GM21786 (cell line): Measurements from ENCODE around the gene FNDC11.
"Not testable (repeated sequence)": the region's sequence is repeated elsewhere in the genome, so short reads cannot be mapped to it uniquely, and the experiment has no call there.

Experiments used
- ATAC-seq: cut with Tn5 transposase; IDR thresholded peaks from one replicate; pipeline ENCODE4 v1.9.1; 2021; ENCODE audit not compliant: unreplicated experiment

FNDC11 gene

DNA sequence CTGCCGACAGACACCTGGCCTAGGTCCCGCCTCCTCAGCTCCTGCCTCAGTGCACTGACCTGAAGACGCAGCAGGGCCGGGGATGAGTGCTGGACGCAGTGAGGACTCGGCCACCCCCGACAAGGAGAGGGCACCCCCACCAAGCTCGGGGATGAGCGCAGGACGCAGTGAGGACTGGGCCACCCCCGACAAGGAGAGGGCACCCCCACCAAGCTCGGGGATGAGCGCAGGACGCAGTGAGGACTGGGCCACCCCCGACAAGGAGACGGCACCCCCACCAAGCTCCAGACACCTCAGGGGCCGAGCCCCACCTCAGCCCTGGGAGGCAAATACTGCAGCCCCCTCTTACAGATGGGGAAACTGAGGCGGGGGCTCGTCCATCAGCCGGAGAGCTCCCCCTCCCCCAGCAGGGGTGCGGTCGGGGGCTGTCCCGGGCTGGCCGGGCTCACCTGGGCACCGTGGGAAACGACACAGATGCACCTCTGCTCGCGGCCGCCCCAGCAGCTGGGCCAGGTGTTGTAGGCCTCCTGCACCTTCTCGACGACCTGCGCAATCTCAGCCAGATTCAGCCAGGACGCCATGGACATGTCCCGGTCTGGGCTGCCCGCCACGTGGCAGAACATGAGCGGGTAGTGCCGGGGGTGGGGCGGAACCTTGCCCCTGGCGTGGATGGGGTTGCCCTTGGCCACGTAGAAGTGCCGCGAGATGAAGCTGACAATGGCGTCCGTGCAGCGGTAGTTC lies 12.6 kb downstream of the FNDC11 start:
- ATAC-seq, result no peak

DNA sequence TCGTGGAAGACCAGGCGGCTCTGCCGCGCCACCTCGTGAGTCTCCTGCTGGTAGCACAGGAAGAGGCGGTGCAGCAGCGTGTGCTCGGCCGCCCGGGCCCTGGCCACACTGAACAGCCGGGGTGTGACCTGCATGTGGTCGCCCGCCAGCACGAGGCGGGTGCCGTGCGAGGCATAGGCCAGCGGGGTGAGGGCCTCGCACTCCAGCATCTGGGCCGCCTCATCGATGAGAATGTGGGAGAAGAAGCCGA lies 13.1 kb downstream of the FNDC11 start:
- ATAC-seq, result no peak

DNA sequence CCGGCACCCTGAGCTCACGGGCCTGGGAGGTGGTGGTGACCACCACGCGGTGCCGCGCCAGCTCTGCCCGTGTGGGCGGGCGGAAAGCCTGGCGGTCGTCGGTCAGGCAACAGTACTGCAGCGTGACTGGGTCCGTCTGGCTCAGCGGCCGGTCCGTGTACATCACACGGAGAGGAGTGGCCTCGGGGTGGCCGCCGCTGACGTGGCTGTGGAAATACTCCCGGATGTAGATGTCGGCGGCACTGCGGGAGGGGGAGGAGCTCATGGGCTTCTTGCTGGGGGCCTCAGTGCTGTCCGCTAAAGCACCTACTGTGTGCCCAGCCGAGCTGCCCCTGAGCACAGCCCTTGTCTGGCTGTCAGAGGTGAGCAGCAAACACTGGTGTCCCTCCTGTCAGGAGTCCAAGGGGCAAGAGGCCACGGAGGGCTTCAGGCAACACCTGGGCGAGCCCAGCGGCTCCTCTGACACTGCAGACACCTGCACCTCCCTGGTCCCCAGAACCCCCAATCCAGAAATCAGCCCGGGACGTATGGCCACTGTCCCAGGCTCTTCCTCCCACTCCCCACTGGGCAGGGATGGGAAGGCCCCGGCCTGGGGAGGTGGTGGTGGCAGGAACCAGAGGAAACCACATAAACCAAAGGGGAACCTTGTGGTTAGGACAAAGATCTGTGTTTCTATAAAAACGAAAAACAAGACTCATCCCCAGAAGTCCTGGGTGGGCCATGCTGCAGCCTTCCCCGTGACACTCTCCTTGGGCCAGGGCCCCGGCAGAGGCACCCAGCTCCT lies 13.6 kb downstream of the FNDC11 start:
- peak; percentile 81 for ATAC-seq

DNA sequence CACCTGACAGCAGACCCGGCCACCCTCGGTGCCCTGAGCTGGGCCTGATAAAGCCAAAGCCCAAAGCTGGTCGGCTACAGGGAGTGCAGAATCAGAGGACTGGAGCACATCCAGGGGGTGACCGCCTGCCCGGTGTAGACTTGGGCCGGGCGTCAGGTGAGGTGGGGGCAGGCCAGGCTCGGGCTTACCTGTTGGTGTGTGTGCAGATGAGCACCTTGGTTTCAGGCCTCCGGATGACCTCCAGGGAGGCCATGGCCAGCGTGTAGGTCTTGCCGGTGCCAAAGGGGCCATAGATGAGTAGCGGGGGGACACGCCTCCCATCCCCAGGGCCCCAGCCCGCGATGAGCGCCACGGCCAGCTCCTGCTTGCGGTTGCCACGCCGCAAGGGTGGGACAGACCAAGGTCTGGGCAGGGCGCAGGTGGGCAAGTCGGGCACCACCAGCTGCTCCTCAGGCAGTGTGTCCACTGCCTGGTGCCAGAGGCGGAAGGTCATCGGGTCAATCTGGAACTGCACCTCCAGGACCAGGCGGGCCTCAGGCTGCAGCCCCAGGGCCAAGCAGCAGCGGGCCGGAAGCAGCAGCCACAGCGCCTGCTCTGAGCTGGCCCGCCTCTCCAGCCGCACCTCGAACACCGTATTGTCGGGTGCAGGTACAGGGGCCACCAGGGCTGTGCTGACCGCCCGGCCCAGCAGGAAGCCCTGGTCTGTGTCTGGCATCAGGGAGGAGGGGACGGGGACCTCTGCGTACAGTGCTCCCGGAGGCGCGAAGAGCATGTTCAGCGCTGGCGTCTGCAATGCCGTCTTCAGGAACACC lies 14.4 kb downstream of the FNDC11 start:
- ATAC-seq, result no peak

DNA sequence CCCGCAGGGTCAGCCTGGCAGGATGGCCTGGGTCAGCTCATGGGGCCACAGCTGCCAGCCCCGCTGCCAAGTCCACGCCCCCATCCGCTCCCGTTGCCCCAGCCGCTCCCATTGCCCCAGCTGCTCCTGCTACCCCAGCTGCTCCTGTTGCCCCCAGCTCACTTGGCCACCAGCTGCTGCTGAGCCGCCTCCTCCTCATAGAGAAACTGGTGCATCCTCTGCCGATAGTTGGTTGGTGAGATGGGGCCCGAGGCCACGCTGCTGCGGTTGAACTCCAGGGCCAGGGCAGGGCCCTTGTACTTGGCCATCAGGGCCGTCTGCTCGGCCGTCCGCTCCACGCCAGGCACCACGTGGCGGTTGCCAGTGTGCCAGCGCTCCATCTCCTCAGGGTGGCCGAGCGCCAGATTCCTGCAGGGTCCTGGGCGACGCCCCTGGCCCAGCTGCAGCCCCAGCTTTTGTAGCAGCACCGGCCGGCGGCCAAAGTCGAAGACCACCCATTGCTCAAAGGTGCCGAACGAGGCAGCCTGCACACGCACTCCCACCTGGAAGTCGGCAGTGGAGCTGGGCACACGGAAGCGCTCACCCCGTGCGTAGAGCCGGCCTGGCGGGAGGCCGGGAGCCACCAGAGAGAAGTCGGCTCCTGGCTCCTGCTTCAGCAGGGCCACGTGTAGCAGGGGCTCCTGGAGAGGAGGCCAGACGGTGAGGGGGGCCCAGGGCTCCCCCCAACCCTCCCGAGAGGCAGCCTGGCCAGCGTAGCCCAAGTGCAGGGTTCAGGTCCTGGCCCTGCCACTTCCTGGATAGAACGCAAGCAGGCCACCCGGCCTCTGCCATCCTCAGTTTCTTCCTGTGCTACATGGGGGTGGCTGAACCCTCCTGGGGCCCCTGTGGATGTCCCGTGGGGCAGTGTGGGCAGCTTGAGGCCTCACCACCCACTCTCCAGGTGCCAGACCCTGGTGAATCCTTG lies 15.3 kb downstream of the FNDC11 start:
- no peak for ATAC-seq

DNA sequence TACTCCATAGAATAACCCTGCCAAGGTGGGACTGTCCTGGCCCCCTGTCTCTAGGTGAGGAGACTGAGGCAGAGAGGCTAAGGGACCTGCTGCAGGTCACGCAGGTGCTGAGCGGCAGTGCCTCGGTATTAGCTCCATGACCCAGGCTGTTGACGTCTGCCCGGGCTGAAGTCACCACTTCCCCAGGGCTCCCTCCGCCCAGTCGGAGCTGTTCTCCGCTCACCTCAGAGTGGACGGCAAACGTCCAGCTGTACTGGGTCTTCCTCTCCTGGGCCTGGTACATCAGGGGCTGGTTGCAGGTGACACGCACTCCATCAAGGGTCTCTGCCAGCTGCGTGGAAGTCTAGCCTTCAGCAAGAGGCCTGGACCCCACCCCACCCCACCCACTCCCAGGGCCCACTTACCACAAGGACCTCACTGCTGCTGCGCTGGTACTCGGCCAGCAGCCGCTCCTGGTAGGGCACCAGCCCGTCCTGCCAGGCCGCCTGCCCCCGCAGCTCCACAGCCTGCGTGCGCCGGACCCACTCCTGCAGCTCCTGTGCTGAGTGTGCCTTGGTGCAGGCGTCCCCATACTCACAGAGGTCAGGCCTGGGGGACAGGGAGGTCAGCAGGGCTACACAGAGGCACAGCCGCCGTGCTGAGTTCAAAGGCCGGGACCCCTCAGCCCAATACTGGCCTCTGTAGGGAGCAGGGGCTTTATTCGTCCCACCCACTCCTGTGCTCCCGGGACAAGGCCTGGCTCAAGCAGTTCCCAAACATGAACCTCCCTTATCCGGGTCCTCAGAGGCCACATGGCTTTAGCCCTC lies 16.5 kb downstream of the FNDC11 start:
- no peak for ATAC-seq

DNA sequence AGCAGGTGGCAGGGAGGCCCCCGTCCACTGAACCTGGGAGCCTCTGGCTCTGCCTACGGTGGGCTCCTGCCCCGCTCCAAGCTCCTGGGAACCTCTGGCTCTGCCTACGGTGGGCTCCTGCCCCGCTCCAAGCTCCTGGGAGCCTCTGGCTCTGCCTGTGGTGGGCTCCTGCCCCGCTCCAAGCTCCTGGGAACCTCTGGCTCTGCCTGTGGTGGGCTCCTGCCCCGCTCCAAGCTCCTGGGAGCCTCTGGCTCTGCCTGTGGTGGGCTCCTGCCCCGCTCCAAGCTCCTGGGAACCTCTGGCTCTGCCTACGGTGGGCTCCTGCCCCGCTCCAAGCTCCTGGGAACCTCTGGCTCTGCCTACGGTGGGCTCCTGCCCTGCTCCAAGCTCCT lies 17.1 kb downstream of the FNDC11 start:
- ATAC-seq, result not testable (repeated sequence)

DNA sequence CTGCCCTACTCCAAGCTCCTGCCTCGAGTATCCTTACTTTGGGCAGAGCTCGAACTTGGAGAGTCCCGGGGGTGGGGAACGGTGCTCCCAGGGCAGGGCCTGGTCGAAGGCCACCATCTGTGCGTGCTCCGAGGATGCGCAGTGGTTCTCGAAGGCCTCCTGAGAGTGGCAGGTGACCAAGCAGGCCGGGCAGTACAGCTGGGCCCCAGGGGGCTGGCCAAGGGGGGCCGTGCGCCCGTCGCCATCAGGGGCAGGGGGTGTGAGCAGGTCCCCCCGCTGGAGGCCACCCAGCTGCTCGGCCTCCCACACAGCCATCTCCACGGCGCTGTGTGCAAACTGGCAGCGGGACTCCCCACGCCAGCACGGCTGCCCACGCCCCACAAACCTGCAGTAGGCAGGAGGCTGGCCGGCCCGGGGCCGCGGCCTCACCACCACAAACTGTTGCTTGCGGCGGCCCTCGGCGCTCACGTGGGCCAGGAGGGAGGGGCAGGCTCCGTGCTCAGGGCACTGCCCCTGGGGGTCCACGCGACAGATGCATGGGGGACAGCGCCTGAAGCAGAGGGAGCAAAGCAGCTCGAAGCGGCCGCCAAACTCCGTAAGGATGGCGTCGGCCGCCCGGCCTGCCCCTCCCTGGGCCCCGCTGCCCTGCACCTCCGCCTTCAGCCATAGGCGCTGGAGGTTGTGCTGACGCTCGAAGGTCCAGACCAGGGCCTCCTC lies 18.3 kb downstream of the FNDC11 start:
- no peak for ATAC-seq

DNA sequence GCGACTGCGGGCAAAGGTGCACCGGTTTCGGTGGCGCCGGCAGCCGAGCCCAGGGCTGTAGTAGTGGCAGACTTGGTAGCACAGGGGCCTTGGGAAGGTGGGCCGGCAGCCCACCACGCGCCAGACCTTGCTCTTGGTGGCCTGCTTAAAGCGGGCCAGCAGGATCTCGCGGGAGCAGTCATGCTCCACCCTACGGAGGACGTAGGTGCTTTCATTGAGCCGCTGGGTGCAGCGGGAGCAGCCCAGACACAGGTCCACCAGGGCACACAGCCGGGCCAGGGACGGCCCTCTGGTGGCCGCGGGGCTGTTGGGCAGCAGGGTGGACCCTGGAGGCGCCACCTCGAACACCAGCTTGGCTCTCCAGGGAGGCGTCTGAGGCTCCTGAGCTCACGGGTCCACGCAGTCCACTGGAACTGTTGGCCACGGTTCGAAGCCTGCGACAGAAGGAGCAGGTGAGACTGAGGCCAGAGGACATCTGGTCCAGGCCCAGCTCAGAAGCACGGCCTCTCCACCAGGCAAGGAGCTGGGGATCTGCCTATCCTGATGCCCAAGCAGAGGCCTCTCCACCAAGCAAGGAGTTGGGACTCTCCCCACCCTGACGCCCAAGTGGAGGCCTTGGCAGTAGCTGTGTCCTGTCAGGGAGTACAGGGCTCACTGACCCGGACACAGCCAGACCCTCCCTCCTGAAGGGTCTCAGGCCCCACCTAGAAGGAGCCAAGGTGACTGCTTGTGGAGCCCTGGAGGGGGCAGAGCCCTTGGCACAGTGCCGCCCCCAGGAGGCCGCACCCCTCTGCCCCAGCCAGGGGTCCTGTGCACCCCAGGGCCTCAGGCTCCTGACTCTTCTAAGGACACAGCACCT lies 19.1 kb downstream of the FNDC11 start:
- no peak for ATAC-seq

DNA sequence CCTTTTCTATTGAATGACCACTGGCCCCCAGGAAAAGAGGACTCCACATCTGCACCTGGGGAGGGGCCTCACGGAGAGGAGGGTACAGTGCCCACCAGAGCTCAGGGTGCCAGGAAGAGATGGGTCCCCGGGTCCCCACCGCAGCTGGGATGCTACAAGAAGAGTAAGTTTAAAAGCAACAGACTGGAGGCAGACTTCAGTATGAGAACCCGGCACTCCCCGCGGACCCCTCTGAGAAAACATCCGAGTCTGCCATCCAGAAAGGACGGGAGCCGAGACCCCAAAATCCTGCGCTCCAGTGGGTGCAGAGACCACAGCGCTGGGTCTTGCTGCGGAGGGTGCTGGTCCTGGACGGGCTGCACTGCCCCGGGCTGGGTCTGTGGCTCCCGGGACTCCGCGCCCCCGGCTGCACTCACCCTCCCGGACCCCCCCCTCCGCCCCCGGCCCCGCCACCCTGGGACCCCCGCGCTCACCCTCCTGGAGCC lies 19.7 kb downstream of the FNDC11 start:
- no peak for ATAC-seq

DNA sequence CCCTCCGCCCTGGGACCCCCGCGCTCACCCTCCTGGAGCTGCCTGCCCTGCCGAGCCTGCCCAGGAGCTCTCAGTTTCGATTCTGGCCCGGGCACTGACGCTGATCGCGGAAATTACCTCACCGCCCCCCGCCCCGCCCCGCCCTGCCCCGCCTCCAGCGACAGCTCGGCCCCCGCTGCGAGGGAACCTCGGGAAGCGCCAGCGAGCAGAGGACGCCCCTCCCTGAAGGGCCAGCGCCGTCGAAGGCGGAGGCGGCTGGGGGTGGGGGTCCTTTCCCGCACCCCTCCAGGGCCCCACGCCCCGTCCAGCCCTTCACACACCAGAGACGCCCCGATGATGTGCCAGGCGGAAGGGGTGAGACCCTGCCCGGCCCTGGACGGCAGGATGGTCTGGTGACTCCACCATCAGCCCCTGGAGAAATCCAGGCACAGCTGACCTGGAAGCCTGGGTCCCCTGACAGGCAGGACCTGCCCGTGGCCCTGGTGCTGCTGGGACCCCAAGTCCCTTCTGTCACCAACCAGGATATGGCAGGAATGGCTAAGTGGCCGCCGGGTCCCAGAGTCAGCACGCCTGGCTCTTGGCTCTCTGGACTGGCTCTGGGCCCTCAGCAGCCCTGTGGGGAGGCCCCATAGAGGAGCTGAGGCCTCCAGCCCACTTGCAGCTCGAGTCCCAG lies 20.3 kb downstream of the FNDC11 start, which contains the start of gene HELZ2:
HELZ2 (minus strand) TSS at position 84 of the 673 bp plus-strand sequence. CDS start 1,854 bp downstream, outside the sequence.
- peak; percentile 65 for ATAC-seq

DNA sequence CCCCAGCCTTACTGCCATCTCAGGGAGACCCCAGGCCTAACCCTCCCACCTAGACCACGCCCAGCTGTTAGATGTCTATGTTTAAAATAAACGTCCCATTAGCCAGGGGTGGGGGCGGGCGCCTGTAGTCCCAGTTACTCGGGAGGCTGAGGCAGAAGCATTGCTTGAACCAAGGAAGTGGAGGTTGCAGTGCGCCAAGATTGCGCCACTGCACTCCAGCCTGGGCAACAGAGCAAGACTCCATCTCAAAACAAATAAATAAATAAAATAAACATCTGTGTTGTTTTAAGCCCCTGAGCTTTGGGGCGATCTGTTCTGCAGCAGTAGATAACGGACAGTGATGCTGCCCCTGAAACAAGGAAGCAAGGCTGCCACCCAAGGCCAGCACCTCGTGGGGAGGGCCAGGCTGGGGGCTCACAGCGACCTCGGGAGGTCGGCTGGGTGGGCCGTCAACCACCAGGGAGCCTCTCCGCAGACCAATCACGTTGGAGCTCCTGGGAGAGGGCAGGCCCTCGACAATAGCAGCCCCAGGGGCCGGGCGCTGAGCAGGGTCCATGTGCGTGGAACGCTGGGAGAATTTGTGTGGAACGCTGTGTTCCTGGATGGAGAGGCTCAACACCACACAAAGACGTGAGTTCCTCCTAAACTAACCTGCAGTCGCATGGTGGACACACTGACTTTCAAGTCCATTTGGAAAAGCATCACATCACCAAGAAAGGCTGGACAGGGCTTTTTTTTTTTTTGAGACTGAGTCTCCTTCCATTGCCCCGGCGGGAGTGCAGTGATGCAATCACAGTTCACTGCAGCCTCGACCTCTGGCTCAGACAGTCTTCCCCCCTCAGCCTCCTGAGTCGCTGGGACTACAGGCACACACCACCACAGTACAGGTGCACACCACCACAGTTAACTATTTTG lies 21.1 kb downstream of the FNDC11 start:
- no peak for ATAC-seq

DNA sequence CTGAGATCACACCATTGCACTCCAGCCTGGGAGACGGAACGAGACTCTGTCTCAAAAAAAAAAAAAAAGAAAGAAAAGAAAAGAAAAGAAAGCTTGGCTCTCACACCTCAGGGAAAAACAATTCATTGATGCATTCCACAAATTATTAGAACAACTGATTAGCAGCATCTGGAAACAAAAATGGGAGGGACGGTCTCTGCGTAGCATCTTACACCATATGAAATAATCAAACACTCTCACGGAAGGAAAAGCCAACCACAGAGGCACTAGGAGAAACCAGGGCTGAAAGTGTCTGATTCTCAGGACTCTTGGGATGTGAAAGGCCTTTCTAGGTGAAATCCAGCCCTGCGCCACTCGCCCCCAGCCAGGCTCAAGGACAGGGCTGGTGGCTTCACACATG lies 22.4 kb downstream of the FNDC11 start:
- no peak for ATAC-seq

DNA sequence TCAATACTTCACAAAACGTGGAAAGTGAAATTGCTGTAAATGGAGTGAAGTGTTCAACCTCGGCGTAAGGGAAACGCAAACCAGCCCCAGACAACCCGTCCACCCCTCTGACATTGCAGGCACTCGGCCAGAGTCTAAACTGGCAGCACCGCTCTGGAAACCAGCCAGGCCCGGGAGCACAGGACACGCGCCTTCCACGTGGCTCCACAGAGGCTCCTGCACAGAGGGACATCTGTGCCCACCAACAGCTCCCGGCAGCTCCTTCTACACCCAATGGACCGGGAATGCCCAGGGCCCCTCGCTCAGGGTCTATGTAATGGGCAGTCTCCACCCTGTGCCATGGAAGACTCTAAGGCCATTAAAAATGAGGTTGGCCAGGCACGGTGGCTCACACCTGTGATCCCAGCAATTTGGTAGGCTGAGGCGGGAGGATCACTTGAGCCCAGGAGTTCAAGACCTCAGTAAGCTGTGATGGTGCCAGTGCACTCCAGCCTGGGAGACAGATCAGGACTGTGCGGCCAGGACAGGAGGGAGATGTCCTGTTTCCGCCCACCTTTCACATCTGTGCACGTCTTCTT lies 23.4 kb downstream of the FNDC11 start:
- no peak for ATAC-seq

DNA sequence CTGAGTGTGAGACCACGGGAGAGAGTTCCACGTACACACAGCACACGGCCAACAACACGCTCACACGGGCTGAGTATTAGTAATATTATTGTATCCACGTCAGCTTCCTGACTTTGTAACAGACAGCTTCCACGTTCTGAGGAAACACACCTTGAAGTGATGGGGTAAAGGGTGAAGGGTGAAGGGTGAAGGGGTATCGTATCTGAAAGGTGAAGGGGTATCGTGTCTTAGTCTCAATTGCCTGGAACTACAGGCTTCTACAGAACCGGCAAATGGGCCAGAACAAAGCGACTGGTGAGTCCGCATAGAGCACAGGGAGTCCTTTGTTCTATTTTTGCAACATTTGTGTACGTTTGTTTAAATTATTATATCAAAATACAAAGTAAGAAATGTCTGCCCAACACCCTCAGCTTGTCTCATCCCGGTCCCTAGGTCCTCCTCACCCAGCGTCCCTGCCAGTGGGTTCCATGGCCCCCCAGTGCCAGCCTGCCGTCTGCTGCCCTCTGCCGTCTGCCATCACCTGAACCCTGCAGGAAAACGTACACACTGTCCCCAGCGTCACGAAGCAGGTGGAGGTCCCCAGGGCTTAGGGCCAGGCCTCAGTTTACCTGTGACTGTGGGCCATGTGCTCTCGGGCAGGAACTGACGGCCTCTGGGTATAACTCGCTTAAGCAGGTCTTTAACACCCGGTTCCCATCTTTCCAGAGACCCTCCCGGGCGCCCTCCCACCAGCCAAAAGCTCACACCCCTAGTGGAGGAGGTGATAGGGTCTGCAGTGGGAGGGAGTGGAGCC lies 24.5 kb downstream of the FNDC11 start:
- no peak for ATAC-seq
